BJ (cell line): Measurements from ENCODE around the gene NEMP2. TPM values are rescaled to one million over a fixed set of nuclear protein-coding genes. Genes with fewer than 3 reads are reported as not detected.

Experiments used
- CTCF ChIA-PET: fragments of 350-600 bp; formaldehyde crosslinking; extraction: SDS; loops from one replicate; lab custom pipeline; 2021; ENCODE audit warnings: antibody characterized with exemption, inconsistent platforms; lab: Yijun Ruan, JAX
- POLR2A ChIA-PET: fragments of 300-600 bp; sonication (Branson Sonifier 250); formaldehyde crosslinking; extraction: SDS; loops from one replicate; lab custom pipeline; 2021; ENCODE audit warnings: antibody characterized with exemption; lab: Charles Lee
- DNase-seq: peaks from one replicate; pipeline ENCODE4 v3.0.0-alpha.2; 2011; ENCODE audit warnings: low read depth
- H3K27me3 ChIP-seq: 2 replicates; pipeline ENCODE4 v1.6.0; 2011; ENCODE audit warnings: low read length; ENCODE audit not compliant: control insufficient read depth, insufficient read depth
- H3K36me3 ChIP-seq: 2 replicates; pipeline ENCODE4 v1.5.1; 2011; ENCODE audit warnings: low read length; ENCODE audit not compliant: control insufficient read depth, insufficient read depth
- H3K4me3 ChIP-seq: 2 replicates; pipeline ENCODE4 v1.5.1; 2011; ENCODE audit warnings: low read depth, mild to moderate bottlenecking, control low read depth, low read length
- polyA plus RNA-seq: library from polyadenylated mRNA; depleted of rRNA; stranded (reverse); fragments of >200 nt; gene quantifications from 2 replicates; pipeline ENCODE4 v1.2.3, GENCODE V29; 2011
- TF ChIP-seq, protein P1 (sequence below): IDR thresholded peaks from 2 replicates; pipeline ENCODE4 v1.5.1; 2011; ENCODE audit warnings: low read depth, mild to moderate bottlenecking, control low read depth, inconsistent platforms, low read length, moderate library complexity; ENCODE audit not compliant: insufficient read depth

Gene NEMP2
- polyA plus RNA-seq, 1 experiment: 2.1 TPM

DNA sequence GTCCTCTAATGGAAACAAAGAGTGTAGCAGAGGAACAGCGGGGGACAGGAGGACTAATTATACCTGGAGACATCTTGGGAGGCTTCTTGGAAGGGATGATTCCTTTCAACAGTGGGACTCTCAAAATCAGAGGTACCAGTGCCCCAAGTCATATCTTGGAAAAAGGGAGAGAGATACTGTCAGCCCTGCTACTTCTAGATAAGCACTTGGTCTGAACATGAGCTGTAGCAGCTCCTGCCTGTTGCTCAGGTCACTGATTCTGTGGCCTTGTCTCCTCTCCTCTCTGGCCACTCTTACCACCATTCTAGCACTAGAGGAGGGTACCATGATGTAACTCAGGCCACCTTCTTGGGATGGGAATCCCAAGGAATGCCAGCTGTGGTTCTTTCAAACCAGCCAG, 71.9 kb downstream of the NEMP2 start:
- no peaks in the 10 kb centered on the region for H3K27me3 ChIP-seq
- ChIA-PET CTCF (no interaction called here), POLR2A (no interaction called here)
- no peak overlapping the region for H3K4me3 ChIP-seq
- no peaks in the 10 kb centered on the region for H3K36me3 ChIP-seq
- DNase-seq: no peak
- TF ChIP-seq, protein P1, sequence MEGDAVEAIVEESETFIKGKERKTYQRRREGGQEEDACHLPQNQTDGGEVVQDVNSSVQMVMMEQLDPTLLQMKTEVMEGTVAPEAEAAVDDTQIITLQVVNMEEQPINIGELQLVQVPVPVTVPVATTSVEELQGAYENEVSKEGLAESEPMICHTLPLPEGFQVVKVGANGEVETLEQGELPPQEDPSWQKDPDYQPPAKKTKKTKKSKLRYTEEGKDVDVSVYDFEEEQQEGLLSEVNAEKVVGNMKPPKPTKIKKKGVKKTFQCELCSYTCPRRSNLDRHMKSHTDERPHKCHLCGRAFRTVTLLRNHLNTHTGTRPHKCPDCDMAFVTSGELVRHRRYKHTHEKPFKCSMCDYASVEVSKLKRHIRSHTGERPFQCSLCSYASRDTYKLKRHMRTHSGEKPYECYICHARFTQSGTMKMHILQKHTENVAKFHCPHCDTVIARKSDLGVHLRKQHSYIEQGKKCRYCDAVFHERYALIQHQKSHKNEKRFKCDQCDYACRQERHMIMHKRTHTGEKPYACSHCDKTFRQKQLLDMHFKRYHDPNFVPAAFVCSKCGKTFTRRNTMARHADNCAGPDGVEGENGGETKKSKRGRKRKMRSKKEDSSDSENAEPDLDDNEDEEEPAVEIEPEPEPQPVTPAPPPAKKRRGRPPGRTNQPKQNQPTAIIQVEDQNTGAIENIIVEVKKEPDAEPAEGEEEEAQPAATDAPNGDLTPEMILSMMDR: no peak

DNA sequence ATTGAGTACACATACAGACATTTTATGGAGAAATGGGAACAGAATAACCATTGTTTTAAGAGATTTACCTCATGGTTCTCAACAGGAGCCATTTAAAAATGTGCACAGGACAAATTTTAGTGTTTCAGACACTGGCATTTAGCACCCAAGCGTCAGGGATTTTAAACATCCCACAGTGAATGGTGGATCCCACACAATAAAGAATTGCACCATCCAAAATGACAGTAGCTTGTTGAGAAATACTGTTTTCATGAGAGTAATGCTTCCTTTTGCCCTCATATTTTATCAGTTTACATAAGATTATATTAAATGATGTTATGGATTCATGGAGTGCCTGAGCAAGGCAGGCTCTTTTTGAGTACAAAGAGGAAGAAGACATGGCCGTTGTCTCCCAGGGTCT, 72.3 kb downstream of the NEMP2 start:
- Histone ChIP-seq H3K27me3 (no peaks in the 10 kb centered on the region), H3K36me3 (no peaks in the 10 kb centered on the region), H3K4me3 (no peak overlapping the region)
- ChIA-PET CTCF (no interaction called here), POLR2A (no interaction called here)
- no peak for DNase-seq
- TF ChIP-seq, protein P1: no peak

DNA sequence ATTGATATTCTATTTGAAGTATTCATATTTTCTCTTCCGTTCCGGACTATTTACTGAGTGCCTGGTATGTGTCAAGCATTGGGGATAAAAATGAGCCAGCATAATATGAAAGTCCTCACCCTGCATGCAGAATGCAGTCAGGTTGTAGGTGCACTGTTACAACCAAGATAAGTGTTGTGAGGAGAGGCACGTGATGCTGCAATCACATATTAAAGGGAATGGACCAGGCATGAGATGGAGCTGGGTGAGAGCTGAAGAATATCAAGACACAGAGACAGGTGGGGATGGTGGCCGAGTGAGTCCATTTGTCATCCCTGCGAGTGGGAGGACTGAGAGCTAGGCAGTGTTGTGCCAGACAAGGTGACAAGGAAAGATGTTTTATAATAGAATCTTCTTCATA, 74.0 kb downstream of the NEMP2 start:
- H3K36me3 ChIP-seq: no peaks in the 10 kb centered on the region
- ChIA-PET CTCF (no interaction called here), POLR2A (no interaction called here)
- H3K27me3 ChIP-seq: no peaks in the 10 kb centered on the region
- DNase-seq: no peak
- H3K4me3 ChIP-seq: no peak overlapping the region
- TF ChIP-seq, protein P1: no peak

DNA sequence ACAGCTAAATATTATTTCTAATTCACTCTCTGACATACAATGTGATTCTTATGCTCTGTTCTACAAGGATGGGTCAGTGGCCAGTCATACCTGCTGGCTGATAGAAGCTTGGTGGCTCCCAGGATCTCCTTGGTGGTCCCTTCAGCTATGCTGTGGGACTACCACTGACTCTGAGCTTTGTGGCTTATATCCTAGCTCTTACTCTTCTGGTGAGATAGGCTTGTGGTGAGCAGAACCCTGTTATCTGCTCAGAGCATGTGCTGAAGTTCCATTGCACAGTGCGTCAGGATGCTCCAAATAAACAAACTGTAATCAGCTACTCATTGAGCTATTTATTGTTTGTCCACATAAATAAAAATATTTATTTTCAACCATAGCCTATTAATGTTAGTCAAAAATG, 74.6 kb downstream of the NEMP2 start:
- Histone ChIP-seq H3K36me3 (no peaks in the 10 kb centered on the region), H3K27me3 (no peaks in the 10 kb centered on the region), H3K4me3 (no peak overlapping the region)
- CTCF ChIA-PET: no interaction called here
- TF ChIP-seq, protein P1: no peak
- POLR2A ChIA-PET: no interaction called here
- no peak for DNase-seq

DNA sequence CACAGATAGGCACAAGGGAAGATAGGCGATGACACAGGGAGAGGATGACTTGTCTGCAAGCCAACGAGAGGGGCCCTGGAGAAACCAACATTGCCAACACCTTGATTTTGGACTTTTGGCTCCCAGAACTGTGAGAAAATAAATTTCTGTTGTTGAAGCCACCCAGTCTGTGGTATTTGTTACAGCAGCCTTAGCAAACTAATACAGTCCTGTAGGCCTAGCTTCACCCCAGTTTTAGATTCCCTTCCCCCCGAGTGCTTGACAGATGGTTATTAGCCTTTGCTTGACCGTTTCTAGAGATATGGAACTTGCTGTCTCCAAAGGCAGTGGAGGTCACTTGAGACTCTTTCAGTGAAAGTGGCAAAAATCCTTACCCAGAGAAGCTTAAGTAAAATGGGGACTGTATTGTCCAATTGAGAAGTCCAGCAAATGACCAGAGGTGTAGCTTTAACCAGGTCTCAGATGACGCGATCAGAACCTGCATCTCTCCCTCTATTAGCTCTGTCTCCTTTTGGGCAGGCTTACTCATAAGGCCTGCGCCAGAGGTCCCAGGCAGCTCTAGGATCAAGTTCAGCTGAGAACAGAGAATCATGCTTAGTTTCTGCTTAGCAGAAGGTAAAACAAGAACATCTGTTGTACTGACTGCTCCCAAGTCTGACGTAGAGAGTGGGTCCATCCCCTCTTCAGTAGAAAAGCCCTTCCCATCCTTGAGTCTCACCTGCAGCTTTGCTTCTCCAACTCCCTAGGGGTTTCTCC, 76.0 kb downstream of the NEMP2 start:
- H3K27me3 ChIP-seq: no peaks in the 10 kb centered on the region
- POLR2A ChIA-PET: no interaction called here

More for the DNA sequence above, 76.0 kb downstream of the NEMP2 start:
- no peak overlapping the region for H3K4me3 ChIP-seq
- TF ChIP-seq, protein P1: no peak
- no peak for DNase-seq
- H3K36me3 ChIP-seq: no peaks in the 10 kb centered on the region
- CTCF ChIA-PET: no interaction called here
